A673 (cell line): Measurements from ENCODE around the gene FUT8. TPM values are rescaled to one million over a fixed set of nuclear protein-coding genes. Genes with fewer than 3 reads are reported as not detected.

Experiments used
- BruUV-seq: library from RNA; stranded (reverse); fragments of 400-500 nt; replicated peaks from 2 replicates; lab custom pipeline; 2021; lab: Mats Ljungman, UMichigan
- CTCF ChIA-PET: fragments of 300-600 bp; sonication (Branson Sonifier 250); formaldehyde crosslinking; loops from one replicate; lab custom pipeline; 2022; ENCODE audit warnings: antibody characterized with exemption; lab: Charles Lee
- POLR2A ChIA-PET: fragments of 300-600 bp; sonication (Branson Sonifier 250); formaldehyde crosslinking; loops from one replicate; lab custom pipeline; 2022; ENCODE audit warnings: antibody characterized with exemption; ENCODE audit not compliant: low non-redundant PET; lab: Charles Lee
- DNase-seq: peaks from one replicate; pipeline ENCODE4 v3.0.0-alpha.2; 2015; ENCODE audit warnings: low spot score
- H3K27ac ChIP-seq: fragments of 200-600 bp; sonication (generic); 2 replicates; pipeline ENCODE4 v1.5.1; 2016; ENCODE audit warnings: mixed run types, low read depth, mild to moderate bottlenecking, mixed read lengths, antibody characterized with exemption, low read length; ENCODE audit not compliant: poor library complexity, severe bottlenecking
- H3K27me3 ChIP-seq: fragments of 200-600 bp; sonication (generic); replicated peaks from 2 replicates; pipeline ENCODE4 v1.6.1; 2017; ENCODE audit warnings: mixed run types, low read depth, mild to moderate bottlenecking, mixed read lengths, antibody characterized with exemption, low read length; ENCODE audit not compliant: insufficient read depth, poor library complexity
- H3K36me3 ChIP-seq: fragments of 200-600 bp; sonication (generic); 2 replicates; pipeline ENCODE4 v1.6.1; 2016; ENCODE audit warnings: mixed run types, mild to moderate bottlenecking, mixed read lengths, antibody characterized with exemption, low read length; ENCODE audit not compliant: insufficient read depth, poor library complexity, severe bottlenecking
- H3K4me1 ChIP-seq: fragments of 200-600 bp; sonication (generic); 2 replicates; pipeline ENCODE4 v1.6.1; 2017; ENCODE audit warnings: mixed run types, mild to moderate bottlenecking, mixed read lengths, antibody characterized with exemption, low read length; ENCODE audit not compliant: insufficient read depth, poor library complexity, severe bottlenecking
- H3K4me3 ChIP-seq: fragments of 200-600 bp; sonication (generic); 2 replicates; pipeline ENCODE4 v1.5.1; 2016; ENCODE audit warnings: low read depth, mixed run types, mild to moderate bottlenecking, mixed read lengths, low read length; ENCODE audit not compliant: poor library complexity, severe bottlenecking
- H3K9me3 ChIP-seq: fragments of 200-600 bp; sonication (generic); 2 replicates; pipeline ENCODE4 v1.6.1; 2016; ENCODE audit warnings: mixed run types, low read depth, mild to moderate bottlenecking, mixed read lengths, antibody characterized with exemption, low read length; ENCODE audit not compliant: poor library complexity, severe bottlenecking
- CTCF ChIP-seq: fragments of 300-800, 200-600 bp; sonication (generic); conservative IDR thresholded peaks from 2 replicates; pipeline ENCODE4 v1.5.1; 2017; ENCODE audit warnings: low read depth, mild to moderate bottlenecking, antibody characterized with exemption, low read length, moderate library complexity, mixed read lengths
- EZH2 ChIP-seq: fragments of 200-600 bp; sonication (generic); IDR thresholded peaks from 2 replicates; pipeline ENCODE4 v1.6.1; 2017; ENCODE audit warnings: borderline replicate concordance, low read depth, mild to moderate bottlenecking, mixed read lengths, antibody characterized with exemption, low read length; ENCODE audit not compliant: poor library complexity, severe bottlenecking
- intact Hi-C: fragments of 100-400 bp; cut with micrococcal nuclease; formaldehyde crosslinking; loops from one replicate; pipeline ENCODE4 v1.10.0; 2022; ENCODE audit not compliant: unreplicated experiment
- total RNA-seq: library from RNA; stranded (reverse); gene quantifications from 2 replicates; pipeline ENCODE4 v1.2.3, GENCODE V29; 2021

The FUT8 gene
- total RNA-seq, 1 experiment from 2014 or later = 11.0 TPM

GRCh38 chr14:65456247-65456646, 43.7 kb downstream of the FUT8 start:
- POLR2A ChIA-PET = no interaction called here
- CTCF ChIA-PET = no interaction called here
- no peak for DNase-seq
- Histone ChIP-seq H3K27ac (no peak overlapping the region), H3K4me1 (no peaks in the 10 kb centered on the region), H3K36me3 (no peaks in the 10 kb centered on the region), H3K4me3 (no peak overlapping the region), H3K27me3 (no peaks in the 10 kb centered on the region), H3K9me3 (no peaks in the 10 kb centered on the region)
- intact Hi-C loops = no loop called here
- BruUV-seq = no TSS peak
- TF ChIP-seq EZH2 = no peak
- no peak for TF ChIP-seq CTCF

- DNase-seq = no peak
- no peak for TF ChIP-seq EZH2
- TF ChIP-seq CTCF = no peak
- no peak overlapping the region for H3K27ac ChIP-seq
These were observed 49.2 kb downstream of the FUT8 start for GRCh38 chr14:65461730-65462129.

GRCh38 chr14:65462411-65462810, 49.9 kb downstream of the FUT8 start:
- no peaks in the 10 kb centered on the region for H3K4me1 ChIP-seq
- H3K4me3 ChIP-seq = no peak overlapping the region
- TF ChIP-seq EZH2 = no peak
- no peak for TF ChIP-seq CTCF
- H3K9me3 ChIP-seq = no peaks in the 10 kb centered on the region
- H3K27ac ChIP-seq = no peak overlapping the region
- intact Hi-C loops = no loop called here
- CTCF ChIA-PET = no interaction called here
- no peaks in the 10 kb centered on the region for H3K27me3 ChIP-seq
- BruUV-seq = no TSS peak
- H3K36me3 ChIP-seq = no peaks in the 10 kb centered on the region
- no peak for DNase-seq
- POLR2A ChIA-PET = no interaction called here

More at GRCh38 chr14:65461730-65462129, 49.2 kb downstream of the FUT8 start:
- no peaks in the 10 kb centered on the region for H3K27me3 ChIP-seq
- no TSS peak for BruUV-seq
- H3K4me3 ChIP-seq = no peak overlapping the region
- POLR2A ChIA-PET = no interaction called here
- intact Hi-C loops = no loop called here
- no peaks in the 10 kb centered on the region for H3K9me3 ChIP-seq
- H3K36me3 ChIP-seq = no peaks in the 10 kb centered on the region
- H3K4me1 ChIP-seq = no peaks in the 10 kb centered on the region
- CTCF ChIA-PET = no interaction called here
